ENCODE results near the gene PES1.
"Not testable (repeated sequence)": the region's sequence is repeated elsewhere in the genome, so short reads cannot be mapped to it uniquely, and the experiment has no call there.

Gene PES1

DNA sequence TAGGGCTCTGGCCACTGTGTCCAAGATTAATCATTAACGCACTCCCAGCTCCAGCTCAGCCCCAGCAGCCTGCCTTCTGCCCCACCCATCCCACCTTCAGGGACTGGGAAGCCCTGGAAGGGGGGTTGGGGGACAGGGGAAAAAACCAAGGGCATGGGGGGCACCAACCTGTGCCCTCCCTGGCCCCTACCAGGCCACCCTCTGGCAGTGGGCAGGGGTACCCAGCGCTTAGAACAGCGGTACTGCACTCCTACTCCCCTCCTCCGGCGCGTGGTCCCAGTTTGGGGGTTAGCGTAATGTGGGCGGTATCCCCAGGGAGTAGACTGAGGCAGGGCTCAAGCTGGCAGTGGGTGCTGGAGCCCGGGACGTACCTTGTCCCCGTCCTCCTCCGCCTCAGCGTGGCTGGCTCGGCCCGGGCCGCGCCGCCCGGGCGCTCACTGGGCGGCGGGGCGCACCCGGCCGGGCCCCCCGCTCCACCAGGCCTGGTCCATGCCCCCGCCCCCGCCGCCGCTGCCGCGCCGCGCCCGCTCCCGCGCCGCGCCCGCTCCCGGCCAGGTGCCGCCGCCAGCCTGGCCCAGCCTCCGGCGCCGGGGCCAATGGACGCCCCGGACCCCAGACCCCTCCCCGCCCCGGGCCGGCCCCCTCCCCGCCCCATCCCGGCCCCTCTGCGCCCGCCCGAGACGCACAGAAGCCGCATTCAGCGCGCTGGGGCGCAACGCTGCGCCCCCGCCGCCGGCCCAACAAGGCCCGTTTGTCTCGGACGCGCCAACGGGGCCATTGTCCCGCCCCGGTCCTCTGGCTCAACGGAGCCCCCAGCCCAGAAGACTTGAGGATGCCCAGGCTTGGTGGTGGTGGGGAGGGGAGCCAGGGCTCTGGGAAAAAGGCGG is 17.4 kb downstream of the PES1 start, which contains the start of gene GAL3ST1:
Gene GAL3ST1, minus strand, starts transcription at position 571 of the 887 bp plus-strand sequence. CDS start 17,273 bp downstream, outside the sequence.
- DNase-seq: no peak

DNA sequence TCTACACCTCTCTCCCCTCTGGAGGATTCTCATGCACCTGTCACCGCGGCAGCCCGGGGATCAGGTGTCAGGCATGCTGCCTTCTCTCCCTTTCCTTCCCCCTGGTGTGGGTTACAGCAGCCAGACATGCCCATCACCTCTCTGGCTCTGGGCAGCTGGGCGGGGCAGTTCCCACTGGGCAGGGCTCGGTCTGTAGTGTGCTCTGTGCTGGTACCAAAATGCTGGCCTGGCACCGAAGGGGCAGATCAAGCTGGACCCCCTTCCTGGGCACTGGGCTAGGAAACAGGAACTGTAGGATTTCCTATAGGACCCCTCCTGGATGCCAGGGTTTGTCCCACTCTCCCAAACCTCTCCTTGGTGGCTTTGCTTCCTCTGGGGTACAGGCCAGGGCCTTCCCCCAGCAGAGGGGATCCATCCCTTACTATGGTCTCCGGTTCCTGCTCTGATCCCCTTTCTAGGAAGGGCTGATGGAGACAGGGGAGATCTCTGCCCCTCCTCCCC is 18.1 kb downstream of the PES1 start:
- DNase-seq: no peak

DNA sequence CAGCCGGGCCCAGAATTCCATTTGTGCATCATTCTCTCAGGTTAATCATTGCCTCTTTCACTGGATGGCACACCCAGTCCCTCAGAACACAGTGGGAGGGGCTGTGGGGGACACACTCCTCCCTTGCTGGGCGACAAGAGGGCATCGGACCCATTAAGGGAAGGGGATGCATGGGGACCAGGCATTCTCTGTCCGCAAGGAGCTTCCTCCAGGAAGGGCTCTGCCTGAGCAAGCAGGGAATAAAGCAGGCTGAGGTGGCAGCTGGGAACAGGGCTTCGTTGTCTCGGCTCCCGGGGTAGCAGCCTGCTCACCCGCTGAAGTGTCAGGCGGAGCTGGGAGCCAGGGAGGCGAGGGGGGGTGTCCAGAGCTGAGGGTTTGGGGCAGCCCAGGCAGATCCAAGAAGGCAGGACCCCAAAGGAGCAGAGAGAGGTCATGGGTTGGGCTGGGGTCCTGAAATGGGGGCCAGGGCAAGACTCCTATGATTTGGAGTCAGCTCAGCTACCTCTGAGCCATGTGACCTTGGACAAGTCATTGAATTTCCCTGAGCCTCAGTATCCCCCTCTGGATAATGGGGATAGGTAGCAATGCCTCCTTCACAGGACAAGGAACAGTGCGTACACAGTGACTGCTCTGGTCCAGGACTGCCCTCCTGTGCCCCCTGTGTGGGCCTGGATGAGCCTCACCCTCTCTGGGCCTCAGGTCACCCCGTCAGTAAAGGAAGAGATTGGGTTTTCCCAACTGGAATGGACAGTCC is 18.7 kb downstream of the PES1 start:
- DNase-seq: no peak

DNA sequence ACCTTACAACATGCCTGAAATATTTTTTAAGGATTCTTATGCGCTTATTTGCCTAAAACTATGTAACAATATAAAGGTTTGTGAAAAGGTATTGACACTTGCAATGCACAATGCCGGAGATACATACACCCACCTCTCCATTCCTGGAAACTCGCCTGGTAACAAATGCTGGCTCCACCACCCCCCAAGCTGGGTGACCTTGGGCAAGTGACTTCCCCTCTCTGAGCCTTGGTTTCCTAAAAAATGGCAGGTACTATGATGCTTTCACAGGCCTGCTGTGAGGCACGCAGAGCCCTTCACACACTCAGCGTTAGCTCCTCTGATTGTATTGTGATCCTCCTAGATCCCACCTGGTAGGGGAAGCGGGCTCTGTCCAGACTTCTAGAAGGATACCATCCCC is 19.5 kb downstream of the PES1 start:
- no peak for DNase-seq

DNA sequence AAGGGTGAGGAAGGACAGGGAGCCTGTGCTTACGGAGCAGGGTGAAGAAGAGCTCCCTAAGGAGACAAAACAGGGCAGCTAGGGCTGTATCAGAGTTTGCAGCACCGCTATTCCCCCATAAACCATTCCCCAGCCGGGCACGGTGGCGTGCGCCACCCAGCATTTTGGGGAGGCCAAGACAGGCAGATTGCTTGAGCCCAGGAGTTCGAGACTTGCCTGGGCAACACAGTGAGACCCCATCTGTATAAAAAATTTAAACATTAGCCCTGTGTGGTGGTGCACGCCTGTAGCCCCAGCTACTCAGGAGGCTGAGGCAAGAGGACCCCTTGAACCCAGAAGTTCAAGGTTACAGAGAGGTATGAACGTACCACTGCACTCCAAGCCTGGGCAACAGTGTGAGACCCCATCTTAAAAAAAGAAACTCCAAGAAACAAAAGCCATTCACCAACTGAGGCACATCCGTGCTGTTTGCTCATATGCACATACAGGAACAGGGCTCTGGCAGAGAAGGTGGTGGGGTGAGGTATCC is 22.0 kb downstream of the PES1 start:
- no peak for DNase-seq

DNA sequence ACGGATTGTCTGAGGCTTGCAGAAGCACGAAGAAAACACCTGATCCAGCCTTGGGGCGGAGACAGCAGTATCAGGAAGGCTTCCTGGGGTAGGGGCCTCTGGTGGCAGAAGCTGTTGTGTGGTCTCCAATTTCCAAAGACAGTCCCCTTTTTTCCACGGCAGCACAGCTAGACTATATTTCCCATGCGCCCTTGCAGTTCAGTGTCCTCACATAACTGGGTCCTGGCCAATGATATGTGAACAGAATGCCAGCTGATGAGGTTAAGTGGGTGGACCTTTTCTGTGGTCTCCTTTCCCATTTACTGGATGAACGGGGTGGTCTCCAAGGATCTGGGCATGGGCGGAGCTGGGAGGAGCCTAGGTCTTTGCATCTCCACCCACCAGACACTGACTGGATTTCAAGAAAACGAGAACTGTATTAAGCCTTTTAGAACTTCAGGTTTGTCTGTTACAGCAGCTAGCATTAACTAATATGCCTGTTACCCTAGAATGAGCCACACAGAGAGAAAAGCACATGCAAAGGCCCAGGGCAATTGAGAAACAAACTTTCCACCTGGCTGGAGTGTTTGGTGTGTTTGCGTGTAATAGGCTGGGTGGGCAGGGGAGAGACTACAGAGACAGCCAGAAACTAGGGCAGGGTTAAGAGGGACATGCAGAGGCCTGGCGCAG is 23.4 kb downstream of the PES1 start:
- DNase-seq: no peak

DNA sequence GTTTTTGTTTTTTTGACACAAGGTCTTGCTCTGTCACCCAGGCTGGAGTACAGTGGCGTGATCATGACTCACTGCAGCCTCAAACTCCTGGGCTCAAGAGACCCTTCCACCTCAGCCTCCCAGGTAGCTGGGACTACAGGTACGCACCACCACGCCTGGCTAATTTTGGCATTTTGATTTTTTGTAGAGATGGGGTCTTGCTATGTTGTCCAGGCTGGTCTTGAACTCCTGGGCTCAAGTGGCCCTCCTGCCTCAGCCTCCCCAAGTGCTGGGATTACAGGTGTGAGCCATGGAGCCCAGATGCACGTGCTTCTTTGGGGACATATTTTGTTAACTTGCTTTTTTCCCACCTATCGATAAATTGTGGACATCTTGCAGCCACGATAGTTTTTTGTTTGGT is 24.4 kb downstream of the PES1 start:
- DNase-seq: not testable (repeated sequence)

DNA sequence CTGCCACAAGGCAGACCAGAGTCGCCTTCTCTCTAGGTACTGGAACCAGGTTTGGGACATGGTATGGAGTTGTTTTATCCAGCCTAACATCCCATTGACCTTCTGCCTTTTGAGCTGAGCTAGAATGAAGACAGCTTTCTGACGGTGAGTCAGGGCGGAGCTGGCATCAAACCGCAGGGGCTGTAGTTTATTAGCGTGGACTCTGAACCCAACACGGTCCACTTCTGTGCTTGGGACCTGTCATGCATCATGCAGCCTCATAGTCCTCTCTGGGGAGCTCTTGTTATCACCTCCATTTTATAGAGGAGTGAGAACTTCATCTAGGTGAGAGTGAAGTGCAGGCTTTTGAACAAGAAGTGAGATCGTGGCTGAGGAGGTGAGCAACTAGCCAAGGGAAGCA is 25.6 kb downstream of the PES1 start:
- no peak for DNase-seq

DNA sequence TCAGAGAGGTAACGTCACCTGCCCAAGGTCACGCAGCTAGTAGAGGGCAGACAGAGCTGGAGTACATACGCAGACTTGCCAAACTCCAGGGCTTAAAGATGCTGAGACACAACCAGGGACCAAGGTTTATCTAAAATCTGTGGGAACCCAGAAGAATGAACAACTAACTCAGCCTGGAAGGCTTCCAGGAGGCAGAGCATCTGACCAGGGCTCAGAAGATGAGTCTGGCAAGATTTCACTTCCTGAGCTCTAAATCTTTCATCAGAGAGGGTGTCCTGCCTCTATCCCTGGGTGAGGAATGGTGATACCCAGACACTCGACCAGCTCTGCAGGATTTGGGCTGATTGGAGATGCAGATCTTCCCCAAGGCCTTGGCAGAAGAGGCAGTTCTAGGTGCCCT is 26.4 kb downstream of the PES1 start:
- no peak for DNase-seq

DNA sequence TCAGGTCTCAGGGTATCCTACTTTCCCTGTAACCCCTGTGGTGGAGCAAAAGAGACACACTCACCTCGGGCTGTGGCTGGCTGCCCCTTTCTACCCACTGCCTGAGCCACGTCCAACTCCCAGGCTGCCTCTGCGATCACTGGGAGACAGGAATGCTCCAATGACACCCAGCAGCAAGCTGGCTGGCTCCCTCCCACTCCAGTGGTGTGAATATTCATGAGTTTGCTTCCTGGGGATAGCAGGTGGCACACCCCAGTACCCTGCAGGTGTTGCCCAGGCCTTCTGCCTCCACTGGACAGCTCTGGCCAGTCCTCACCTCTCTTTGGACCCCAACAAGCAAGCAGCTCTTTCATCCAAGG is 27.0 kb downstream of the PES1 start:
- no peak for DNase-seq

DNA sequence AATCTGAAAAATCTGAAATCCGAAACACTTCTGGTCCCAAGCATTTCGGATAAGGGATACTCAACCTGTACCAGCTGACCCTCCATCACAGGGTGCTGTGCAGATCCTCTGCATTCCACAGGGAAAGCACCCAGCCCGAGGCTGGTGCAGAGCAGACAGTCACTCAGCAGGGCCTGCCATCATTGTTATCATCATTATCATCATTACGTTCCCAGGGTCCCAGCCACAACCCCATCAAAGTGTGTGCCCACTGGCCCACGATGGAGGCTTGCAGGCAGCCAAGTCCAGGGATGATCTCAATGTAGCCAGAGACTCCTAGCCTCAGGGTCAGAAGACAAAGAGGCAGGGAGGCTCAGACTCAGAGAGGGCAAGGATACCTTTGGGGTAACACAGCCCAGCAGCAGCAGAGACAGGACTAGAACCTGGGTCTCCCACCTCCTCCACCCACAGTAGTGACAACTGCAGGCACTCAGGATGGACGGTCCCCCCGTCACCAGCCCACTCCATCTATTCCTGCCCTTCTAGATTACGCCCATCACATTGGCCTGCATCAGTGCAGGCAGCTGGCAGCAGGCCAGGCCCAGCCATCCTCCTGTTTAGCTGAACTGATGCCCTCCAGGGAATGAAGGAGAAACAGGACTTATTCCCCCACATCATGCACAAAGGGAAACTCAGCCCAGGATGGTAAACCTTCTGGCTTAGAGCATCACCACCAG is 27.5 kb downstream of the PES1 start:
- DNase-seq: no peak

DNA sequence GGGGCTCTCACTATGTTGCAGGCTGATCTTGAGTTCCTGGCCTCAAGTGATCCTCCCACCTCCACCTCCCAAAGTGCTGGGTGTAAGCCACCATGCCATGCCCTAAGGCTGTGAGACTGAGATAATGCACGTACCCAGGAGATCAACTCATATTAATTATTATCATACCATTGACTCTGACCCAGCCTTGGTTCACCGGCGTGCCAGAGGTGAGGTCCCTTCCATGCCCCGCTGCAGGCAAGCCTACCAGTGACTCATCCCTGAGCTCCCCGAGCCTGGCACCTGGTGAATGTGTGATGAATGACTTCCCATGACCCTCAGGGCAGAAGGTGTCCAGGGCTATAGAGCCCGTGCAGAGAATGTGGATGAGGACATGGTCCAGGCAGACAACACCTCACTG is 29.3 kb downstream of the PES1 start:
- DNase-seq: no peak

DNA sequence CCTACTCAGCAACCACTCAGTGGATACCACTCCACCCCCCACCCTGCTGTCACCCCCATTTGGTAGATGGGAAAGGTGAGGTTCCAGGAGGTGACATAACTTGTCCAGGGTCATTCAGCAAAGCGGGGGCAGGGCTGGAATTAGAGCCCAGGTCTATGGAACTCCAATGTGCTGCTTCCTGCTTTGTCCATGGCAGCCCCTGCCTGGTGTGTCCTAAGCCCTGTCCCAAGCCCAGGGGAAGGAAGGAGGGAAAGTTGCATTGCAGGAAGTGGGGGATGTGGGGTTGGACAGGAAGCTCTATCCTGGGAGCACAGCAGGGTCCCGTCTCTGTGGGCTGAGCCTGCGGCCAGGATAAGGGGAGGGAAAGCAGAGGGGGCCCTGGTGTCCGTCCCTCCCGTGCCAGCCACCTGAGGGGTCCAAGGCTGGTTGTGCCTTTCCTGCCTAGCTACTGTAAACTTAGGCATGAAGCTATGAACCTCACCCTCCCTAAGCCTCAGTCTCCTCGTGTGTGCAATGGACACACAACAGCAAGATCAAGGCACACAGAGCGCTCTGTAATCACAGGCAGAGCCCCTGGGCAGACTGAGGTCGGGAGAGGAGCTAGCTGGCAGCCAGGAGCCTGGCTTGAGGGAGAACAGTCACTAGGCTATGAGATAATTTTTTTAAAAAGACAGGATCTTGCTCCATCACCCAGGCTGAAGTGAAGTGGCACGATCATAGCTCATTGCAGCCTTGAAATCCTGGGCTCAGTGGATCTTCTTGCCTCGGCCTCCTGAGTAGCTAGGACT is 30.1 kb downstream of the PES1 start:
- DNase-seq: no peak

DNA sequence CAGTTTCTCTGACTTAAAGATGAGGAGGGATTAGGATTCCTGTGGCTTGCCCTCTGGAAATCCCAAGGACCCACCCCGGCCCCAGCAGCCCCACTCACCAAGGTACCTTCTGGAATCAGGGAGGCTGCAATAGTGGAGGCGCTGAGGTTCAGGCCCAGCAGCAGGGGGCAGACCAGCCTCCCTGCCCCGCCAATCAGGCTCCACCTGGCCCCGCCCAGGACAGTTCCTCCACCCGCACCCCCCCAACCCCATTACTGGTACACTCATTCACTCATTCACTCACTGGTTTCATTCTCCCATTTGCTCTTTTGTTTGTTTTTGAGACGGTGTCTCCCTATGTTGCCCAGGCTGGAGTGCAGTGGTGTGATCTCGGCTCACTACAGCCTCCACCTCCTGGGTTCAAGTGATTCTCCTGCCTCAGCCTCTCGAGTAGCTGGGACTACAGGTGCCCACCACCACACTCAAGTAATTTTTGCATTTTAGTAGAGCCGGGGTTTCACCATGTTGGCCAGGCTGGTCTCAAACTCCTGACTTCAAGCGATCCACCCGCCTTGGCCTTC is 31.0 kb downstream of the PES1 start:
- DNase-seq: not testable (repeated sequence)

DNA sequence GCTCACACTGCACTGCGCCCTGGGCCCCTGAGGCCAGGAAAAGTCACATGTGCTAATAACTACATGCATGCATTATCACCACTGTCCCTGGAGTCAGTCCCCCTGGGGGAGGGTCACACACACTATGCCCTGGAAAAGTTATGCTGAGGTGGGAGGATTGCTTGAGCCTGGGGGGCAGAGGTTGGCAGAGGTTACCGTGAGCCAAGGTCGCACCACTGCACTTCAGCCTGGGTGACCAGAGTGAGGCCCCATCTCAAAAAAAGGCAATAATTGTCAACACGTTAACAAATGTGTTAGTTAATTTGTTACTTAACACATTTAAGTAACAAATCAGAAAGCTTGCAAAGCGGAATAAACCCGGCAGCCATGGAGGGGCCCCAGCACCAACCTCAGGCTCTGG is 31.8 kb downstream of the PES1 start:
- no peak for DNase-seq

DNA sequence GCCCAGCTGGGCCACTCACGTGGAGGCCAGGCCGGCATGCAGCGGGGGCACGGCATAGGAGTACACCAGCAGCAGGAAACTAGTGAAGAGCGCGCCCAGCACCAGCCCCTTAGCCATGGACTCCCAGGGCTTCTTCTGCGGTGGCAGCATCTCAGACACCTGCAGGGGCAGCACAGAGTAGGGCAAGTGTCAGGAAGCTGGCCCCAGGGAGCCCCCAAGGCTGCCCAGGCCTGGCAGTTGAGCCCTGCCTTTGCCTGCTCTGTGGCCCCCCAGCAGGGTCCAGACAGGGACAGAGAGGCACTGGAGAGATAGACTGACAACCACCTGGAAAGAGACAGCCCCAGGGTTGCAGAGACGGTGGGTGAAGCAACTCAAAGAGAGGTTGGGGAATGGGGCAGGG is 34.5 kb downstream of the PES1 start:
- DNase-seq: no peak

DNA sequence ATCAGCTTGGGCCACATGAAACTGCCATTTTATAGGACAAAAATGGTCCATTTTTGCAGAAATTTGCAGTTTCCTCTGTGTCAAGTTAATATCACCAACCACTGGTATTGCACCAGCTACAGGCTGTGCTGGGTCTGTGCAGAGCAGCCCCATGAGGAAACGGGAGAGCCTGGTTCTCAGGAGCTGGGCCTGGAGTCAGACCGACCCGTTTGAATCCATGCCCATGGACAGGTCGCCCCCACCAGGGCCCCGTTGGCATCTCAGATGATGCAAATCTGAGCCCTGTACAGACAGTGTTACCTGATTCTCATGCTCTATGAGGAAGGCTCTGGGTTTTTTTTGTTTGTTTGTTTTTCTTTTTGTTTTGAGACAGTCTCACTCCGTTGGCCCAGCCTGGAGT is 35.3 kb downstream of the PES1 start:
- no peak for DNase-seq

DNA sequence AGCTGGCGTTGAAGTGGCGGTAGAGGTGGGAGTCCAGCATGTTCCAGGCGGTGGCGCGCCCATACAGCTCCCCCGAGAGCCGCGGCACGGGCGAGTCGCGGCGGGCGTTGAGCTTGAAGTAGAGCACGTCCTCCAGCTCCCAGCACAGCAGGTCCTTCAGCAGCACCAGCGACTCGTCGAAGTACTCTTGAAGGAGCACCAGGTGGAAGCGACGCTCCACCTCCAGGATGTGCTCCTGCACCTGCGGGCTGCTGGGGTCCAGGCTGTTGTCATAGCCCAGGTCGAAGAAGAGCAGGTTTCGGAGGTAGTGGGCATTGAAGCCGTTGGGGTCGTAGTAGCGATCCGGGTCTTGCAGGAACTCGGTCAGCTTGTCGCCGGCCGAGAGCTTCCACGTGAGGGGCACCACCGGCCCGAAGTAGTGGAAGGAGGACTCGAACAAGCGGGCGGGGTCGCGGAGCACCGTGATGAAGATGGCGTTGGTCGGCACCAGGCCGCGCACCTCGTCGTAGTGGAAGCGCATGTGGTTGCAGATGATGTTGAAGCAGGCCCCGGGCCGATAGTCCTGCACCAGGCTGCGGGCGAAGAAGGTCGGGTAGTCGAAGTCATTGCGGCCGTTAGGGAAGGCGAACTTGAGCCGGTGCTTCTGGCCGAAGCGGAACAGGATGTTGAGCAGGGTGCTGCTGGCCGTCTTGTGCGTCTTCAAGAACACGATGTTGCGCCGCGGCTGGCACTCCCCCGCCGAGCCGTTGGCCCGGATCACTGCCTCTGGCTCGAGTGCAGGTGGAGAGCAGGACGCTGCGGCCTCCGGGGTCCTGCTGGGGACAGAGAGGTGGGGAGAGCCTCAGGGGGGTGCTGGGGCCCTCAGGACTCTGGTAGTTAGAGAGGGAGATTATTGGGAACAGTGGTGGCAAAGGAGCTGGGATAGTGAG is 36.2 kb downstream of the PES1 start:
- no peak for DNase-seq

DNA sequence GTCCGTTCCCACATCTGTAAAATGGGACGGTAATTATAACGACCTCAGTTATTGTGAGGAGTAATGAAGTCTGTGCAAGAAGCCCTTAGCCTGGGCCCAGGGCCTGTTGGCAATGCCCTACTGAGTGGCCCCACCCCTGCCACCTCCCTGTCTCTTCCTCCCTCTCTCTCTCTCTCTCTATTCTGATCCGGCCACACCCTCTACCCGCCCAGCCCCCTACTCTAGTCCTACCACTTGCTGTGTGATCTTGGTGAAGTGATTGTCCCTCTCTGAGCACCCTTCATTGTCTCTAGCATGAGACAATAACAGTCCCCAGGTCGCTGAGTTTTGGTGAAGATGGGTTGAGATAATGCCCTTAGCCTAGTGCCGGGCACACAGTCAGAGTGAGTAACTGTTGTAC is 37.7 kb downstream of the PES1 start:
- DNase-seq: no peak

DNA sequence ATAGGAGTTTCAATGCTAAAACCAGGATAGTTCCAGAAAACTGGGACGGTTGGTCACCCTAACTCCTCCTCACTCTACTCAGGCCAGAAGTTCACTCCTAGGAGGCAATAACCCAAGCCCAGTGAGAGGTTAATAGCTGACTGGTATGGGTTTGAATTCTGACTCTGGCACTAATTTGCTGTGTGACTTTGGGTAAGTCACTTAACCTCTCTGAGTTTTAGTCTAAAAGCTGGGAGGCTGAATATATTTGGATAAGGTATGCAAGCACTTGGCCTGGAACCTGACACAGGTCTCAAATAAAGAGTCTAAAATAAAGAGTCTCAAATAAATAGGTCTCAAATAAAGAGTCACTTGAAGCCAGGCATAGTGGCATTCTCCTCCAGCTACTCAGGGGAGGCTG is 39.0 kb downstream of the PES1 start:
- DNase-seq: no peak
